ENCODE measurements around the gene ABCC2.
"Not testable (repeated sequence)": the region's sequence is repeated elsewhere in the genome, so short reads cannot be mapped to it uniquely, and the experiment has no call there.

Gene ABCC2

DNA sequence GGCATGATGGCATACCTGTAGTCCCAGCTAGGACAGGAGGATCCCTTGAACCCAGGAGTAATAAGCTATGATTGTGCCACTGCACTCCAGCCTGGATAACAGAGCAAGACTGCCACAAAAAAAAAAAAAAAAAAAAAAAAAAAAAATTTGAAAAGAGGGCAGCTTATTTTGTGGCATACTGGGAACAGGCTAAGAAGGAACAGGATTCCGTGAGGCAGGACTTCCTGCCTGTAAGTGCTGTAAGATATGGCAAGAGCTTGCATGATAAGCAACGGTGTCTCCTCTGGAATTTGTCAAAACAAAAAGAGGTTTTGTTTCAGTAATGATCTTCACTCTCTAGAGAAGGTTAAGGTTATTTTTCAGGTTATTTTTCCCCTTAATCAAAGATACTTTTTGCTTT lies 101.1 kb downstream of the ABCC2 start:
- in situ Hi-C loops (cut with HindIII; ENCODE audit: low sequenced_read_pairs): no loop called here

- in situ Hi-C loops (cut with HindIII; ENCODE audit: low sequenced_read_pairs): no loop called here
Measured at GRCh38 chr10:99888622-99889021, 106.2 kb downstream of the ABCC2 start.

DNA sequence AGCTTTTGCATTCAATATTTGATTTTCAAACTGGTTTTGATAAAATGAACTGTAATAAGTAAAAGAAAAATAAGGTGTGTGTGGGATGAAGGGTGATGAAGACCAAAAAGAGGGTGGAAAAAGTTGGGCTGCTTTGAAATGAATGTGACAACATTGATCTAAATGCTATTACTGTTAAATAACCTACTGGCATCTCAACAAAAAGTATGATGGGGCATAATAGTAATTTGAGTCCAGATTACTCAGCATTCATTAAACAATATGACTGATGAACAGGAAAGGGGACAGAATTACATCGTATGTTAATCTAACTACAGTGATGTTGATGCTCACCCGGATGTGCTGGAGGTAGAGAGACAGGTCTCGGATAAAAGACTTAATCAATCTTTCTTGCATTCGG lies 112.2 kb downstream of the ABCC2 start:
- in situ Hi-C loops (cut with HindIII; ENCODE audit: low sequenced_read_pairs): no loop called here

DNA sequence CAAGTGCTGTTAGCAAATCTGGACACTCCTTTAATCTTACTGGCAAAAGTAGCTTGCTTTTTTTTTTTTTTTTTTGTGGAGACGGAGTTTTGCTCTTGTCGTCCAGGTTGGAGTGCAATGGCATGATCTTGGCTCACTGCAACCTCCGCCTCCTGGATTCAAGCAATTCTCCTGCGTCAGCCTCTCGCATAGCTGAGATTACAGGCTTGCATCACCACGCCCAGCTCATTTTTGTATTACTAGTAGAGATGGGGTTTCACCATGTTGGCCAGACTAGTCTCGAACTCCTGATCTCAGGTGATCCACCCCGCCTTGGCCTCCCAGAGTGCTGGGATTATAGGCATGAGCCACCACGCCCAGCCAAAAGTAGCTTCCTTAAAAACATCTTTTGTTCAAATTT lies 112.6 kb downstream of the ABCC2 start:
- in situ Hi-C loops (cut with HindIII; ENCODE audit: low sequenced_read_pairs): not testable (repeated sequence)

DNA sequence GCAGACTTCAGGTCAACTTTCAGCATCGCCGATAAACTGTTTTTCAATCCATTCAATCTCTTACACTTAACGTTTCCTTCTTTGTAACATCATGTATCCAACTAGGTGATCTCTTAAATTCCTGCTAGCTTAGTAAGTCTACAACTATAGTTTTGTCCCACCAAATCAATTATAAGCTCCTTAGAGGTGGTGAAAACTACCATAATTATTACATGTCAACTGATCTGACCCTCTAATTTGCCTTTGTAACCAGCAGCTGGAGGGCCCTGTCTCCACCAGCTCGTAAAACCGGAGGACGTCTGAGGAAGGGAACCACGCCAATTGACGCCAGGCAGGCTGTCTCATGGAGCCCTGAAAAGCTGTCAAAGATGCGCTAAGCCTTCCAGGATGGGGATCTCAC lies 113.4 kb downstream of the ABCC2 start:
- in situ Hi-C loops (cut with HindIII; ENCODE audit: low sequenced_read_pairs): no loop called here
